Measurements from ENCODE around the gene PCCA. TPM values are rescaled to one million over a fixed set of nuclear protein-coding genes. Genes with fewer than 3 reads are reported as not detected.

The PCCA gene
- polyA plus RNA-seq, 1 of the 3 experiments (the other 2 are of a cell fraction), result 7.3 TPM

DNA sequence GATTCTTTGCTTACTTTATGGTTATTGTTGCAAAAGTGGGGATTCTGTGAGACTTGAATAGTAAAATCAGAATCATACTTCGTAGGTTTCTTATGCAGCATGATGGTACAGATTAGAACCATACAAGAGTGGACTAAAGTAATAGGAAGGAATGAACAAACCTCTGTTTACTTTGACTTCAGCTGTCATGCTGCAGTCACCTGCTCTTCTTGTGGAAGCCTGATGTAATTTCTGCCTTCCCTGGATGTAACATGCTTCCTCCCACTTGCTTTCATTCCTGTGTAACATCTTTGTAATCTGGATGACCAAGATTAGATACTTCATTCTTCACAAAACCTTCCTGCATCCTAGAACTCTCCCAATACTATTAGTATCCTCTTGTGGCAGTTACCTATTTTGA is 235.0 kb downstream of the PCCA start (continued):
- TF ChIP-seq, protein P1, sequence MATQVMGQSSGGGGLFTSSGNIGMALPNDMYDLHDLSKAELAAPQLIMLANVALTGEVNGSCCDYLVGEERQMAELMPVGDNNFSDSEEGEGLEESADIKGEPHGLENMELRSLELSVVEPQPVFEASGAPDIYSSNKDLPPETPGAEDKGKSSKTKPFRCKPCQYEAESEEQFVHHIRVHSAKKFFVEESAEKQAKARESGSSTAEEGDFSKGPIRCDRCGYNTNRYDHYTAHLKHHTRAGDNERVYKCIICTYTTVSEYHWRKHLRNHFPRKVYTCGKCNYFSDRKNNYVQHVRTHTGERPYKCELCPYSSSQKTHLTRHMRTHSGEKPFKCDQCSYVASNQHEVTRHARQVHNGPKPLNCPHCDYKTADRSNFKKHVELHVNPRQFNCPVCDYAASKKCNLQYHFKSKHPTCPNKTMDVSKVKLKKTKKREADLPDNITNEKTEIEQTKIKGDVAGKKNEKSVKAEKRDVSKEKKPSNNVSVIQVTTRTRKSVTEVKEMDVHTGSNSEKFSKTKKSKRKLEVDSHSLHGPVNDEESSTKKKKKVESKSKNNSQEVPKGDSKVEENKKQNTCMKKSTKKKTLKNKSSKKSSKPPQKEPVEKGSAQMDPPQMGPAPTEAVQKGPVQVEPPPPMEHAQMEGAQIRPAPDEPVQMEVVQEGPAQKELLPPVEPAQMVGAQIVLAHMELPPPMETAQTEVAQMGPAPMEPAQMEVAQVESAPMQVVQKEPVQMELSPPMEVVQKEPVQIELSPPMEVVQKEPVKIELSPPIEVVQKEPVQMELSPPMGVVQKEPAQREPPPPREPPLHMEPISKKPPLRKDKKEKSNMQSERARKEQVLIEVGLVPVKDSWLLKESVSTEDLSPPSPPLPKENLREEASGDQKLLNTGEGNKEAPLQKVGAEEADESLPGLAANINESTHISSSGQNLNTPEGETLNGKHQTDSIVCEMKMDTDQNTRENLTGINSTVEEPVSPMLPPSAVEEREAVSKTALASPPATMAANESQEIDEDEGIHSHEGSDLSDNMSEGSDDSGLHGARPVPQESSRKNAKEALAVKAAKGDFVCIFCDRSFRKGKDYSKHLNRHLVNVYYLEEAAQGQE (IDR thresholded peaks at IDR 0.05; ENCODE audit: low read depth, low read length), result no peak
- no peak for TF ChIP-seq YY1 (IDR thresholded peaks at IDR 0.05; ENCODE audit: low read depth)

DNA sequence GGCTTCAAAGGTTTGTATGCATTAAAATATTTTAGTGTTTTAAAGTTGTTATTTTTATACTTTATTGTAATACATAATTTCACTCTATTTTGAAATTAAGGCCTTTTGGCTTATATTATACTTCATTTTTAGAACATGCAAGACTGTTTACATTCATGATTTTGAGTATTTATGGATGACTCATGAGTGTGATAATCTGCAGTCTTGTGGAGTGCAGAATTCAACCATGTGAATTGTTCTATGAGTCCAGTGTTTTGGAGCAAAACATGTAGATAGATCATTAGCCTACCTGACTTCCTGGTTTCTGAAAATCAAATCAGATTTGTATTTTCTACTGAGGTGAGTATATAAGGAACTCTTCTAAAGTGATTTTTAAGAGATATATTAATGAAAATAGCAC is 241.8 kb downstream of the PCCA start:
- no peaks in the 10 kb centered on the region for H3K27me3 ChIP-seq (ENCODE audit: insufficient read depth)
- no peak overlapping the region for H2AFZ ChIP-seq (ENCODE audit: low read depth)
- H3K9me2 ChIP-seq, result no peaks in the 10 kb centered on the region
- ChIA-PET CTCF (no interaction called here), POLR2A (no interaction called here)
- H3K36me3 ChIP-seq (replicated peaks in 1 of 2; ENCODE audit: control insufficient read depth in 1 of 2, insufficient read depth in 2 of 2, low read length in 1 of 2), result peaks cover 24 to 43% of the 10 kb centered on the region in 2 experiments
- H3K9me3 ChIP-seq, result peaks cover 6% of the 10 kb centered on the region; the same call in 1 of the 2 replicates
- no peak overlapping the region for H3K9ac ChIP-seq
- peaks cover 0 to 3% of the 10 kb centered on the region in 2 experiments; a peak in 1 of 4 replicates for H3K4me1 ChIP-seq (ENCODE audit: control insufficient read depth in 1 of 2, insufficient read depth in 2 of 2, low read depth in 1 of 2, low read length in 1 of 2)
- H3K79me2 ChIP-seq (ENCODE audit: insufficient read depth), result no peaks in the 10 kb centered on the region
- no peak for DNase-seq
- no peak overlapping the region for H3K4me2 ChIP-seq
- no peak overlapping the region for H3K27ac ChIP-seq (ENCODE audit: low read depth in 2 of 2, low read length in 1 of 2)
- H3F3A ChIP-seq (replicated peaks; ENCODE audit: insufficient read depth), result no peaks in the 10 kb centered on the region
- no peak overlapping the region for H3K4me3 ChIP-seq (ENCODE audit: low read depth in 2 of 2, low read length in 1 of 2)
- TF ChIP-seq EP300 (IDR thresholded peaks at IDR 0.05; ENCODE audit: borderline replicate concordance in 1 of 2, low read depth in 1 of 2, low read length in 1 of 2) (no peak), GABPA (IDR thresholded peaks at IDR 0.05; ENCODE audit: low read depth) (no peak), TEAD4 (IDR thresholded peaks at IDR 0.05; ENCODE audit: borderline replicate concordance, insufficient read depth) (no peak), MEF2A (IDR thresholded peaks at IDR 0.05; ENCODE audit: borderline replicate concordance, low read depth) (no peak), POLR2AphosphoS5 (IDR thresholded peaks at IDR 0.05; ENCODE audit: low read depth, low read length) (no peak), SMC3 (IDR thresholded peaks at IDR 0.05; ENCODE audit: low read depth, low read length) (no peak), GATA2 (CRISPR knock-in tag; IDR thresholded peaks at IDR 0.05) (no peak), SIN3A (IDR thresholded peaks at IDR 0.05; ENCODE audit: borderline replicate concordance, low read depth, low read length) (no peak), TCF12 (IDR thresholded peaks at IDR 0.05) (no peak)
- TF ChIP-seq, protein P2, sequence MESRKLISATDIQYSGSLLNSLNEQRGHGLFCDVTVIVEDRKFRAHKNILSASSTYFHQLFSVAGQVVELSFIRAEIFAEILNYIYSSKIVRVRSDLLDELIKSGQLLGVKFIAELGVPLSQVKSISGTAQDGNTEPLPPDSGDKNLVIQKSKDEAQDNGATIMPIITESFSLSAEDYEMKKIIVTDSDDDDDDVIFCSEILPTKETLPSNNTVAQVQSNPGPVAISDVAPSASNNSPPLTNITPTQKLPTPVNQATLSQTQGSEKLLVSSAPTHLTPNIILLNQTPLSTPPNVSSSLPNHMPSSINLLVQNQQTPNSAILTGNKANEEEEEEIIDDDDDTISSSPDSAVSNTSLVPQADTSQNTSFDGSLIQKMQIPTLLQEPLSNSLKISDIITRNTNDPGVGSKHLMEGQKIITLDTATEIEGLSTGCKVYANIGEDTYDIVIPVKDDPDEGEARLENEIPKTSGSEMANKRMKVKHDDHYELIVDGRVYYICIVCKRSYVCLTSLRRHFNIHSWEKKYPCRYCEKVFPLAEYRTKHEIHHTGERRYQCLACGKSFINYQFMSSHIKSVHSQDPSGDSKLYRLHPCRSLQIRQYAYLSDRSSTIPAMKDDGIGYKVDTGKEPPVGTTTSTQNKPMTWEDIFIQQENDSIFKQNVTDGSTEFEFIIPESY (IDR thresholded peaks at IDR 0.05; ENCODE audit: borderline replicate concordance, low read depth), result no peak
- TF ChIP-seq, protein P3, sequence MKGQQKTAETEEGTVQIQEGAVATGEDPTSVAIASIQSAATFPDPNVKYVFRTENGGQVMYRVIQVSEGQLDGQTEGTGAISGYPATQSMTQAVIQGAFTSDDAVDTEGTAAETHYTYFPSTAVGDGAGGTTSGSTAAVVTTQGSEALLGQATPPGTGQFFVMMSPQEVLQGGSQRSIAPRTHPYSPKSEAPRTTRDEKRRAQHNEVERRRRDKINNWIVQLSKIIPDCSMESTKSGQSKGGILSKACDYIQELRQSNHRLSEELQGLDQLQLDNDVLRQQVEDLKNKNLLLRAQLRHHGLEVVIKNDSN (IDR thresholded peaks at IDR 0.05; ENCODE audit: borderline replicate concordance, low read depth), result no peak
- TF ChIP-seq, protein P4, sequence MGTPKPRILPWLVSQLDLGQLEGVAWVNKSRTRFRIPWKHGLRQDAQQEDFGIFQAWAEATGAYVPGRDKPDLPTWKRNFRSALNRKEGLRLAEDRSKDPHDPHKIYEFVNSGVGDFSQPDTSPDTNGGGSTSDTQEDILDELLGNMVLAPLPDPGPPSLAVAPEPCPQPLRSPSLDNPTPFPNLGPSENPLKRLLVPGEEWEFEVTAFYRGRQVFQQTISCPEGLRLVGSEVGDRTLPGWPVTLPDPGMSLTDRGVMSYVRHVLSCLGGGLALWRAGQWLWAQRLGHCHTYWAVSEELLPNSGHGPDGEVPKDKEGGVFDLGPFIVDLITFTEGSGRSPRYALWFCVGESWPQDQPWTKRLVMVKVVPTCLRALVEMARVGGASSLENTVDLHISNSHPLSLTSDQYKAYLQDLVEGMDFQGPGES (IDR thresholded peaks at IDR 0.05; ENCODE audit: low read depth, low read length), result no peak
- H4K20me1 ChIP-seq (ENCODE audit: insufficient read depth), result no peaks in the 10 kb centered on the region
